MCF 10A (cell line): Measurements from ENCODE around the gene SLC25A42. TPM values are rescaled to one million over a fixed set of nuclear protein-coding genes. Genes with fewer than 3 reads are reported as not detected.
A peak's percentile ranks its signal among the peaks of the same experiment; 100 is the strongest.

ENCODE experiments used
- BruUV-seq: library from RNA; stranded (reverse); fragments of 400-500 nt; replicated peaks from 2 replicates; lab custom pipeline; 2021; lab: Mats Ljungman, UMichigan
- CTCF ChIA-PET: fragments of 300-600 bp; sonication (Branson Sonifier 250); formaldehyde crosslinking; extraction: SDS; loops from one replicate; lab custom pipeline; 2021; ENCODE audit warnings: antibody characterized with exemption, inconsistent platforms; lab: Yijun Ruan, JAX
- POLR2A ChIA-PET: fragments of 300-600, 350-650 bp; sonication (Branson Sonifier 250); formaldehyde crosslinking; extraction: SDS; loops from one replicate; lab custom pipeline; 2020; ENCODE audit warnings: antibody characterized with exemption, inconsistent platforms; lab: Yijun Ruan, JAX
- DNase-seq: peaks from one replicate; pipeline ENCODE4 v3.0.0-alpha.2; 2018; ENCODE audit not compliant: unreplicated experiment
- H3K27ac Mint-ChIP-seq: one replicate; pipeline ENCODE4 v1.8.0; 2022; ENCODE audit warnings: mild to moderate bottlenecking, low read depth, mixed read lengths; ENCODE audit not compliant: unreplicated experiment
- H3K27me3 Mint-ChIP-seq: one replicate; pipeline ENCODE4 v1.8.0; 2022; ENCODE audit warnings: mixed read lengths; ENCODE audit not compliant: insufficient read depth, unreplicated experiment
- H3K36me3 Mint-ChIP-seq: one replicate; pipeline ENCODE4 v1.8.0; 2022; ENCODE audit warnings: mild to moderate bottlenecking, moderate library complexity, mixed read lengths; ENCODE audit not compliant: insufficient read depth, unreplicated experiment
- H3K4me1 Mint-ChIP-seq: one replicate; pipeline ENCODE4 v1.8.0; 2022; ENCODE audit warnings: mixed read lengths; ENCODE audit not compliant: insufficient read depth, unreplicated experiment
- H3K4me3 Mint-ChIP-seq: one replicate; pipeline ENCODE4 v1.8.0; 2022; ENCODE audit warnings: mild to moderate bottlenecking, moderate library complexity, mixed read lengths; ENCODE audit not compliant: unreplicated experiment
- H3K9me3 Mint-ChIP-seq: one replicate; pipeline ENCODE4 v1.8.0; 2022; ENCODE audit warnings: mixed read lengths; ENCODE audit not compliant: unreplicated experiment
- CTCF ChIP-seq: fragments of 200-600 bp; IDR thresholded peaks from one replicate; pipeline ENCODE4 v1.8.0; 2022; ENCODE audit warnings: antibody characterized with exemption, mild to moderate bottlenecking; ENCODE audit not compliant: unreplicated experiment
- intact Hi-C: fragments of 100-400 bp; cut with micrococcal nuclease; formaldehyde crosslinking; loops from 2 replicates; pipeline ENCODE4 v1.14.1; 2022
- total RNA-seq: library from RNA; stranded (reverse); gene quantifications from 2 replicates; pipeline ENCODE4 v1.2.3, GENCODE V29; 2022

SLC25A42 gene
- total RNA-seq, 1 experiment from 2014 or later = 3.1 TPM

GRCh38 chr19:19053508-19054314, 10.1 kb upstream of the SLC25A42 start:
- peak; percentile 48 for DNase-seq
- CTCF ChIA-PET = interaction anchor here (0.6 to 3.2 kb wide), 11 partner anchors 9 to 420 kb away, joined by 3 to 15 read pairs (median 3); partner anchors contain the start of gene SLC25A42
- intact Hi-C loops = no loop called here

GRCh38 chr19:19054315-19054938, 9.4 kb upstream of the SLC25A42 start:
- TF ChIP-seq CTCF = no peak
- peaks cover 9% of the 10 kb centered on the region for H3K4me1 Mint-ChIP-seq
- no peak overlapping the region for H3K4me3 Mint-ChIP-seq
- POLR2A ChIA-PET = no interaction called here
- no TSS peak for BruUV-seq
- peaks cover 28% of the 10 kb centered on the region for H3K36me3 Mint-ChIP-seq
- H3K27me3 Mint-ChIP-seq = no peaks in the 10 kb centered on the region
- H3K9me3 Mint-ChIP-seq = no peaks in the 10 kb centered on the region
- intact Hi-C loops = no loop called here
- CTCF ChIA-PET = interaction anchor here (0.6 to 3.2 kb wide), 8 partner anchors 9 to 381 kb away, joined by 3 to 15 read pairs (median 4); no protein-coding TSS in a partner anchor
- no peak overlapping the region for H3K27ac Mint-ChIP-seq
- no peak for DNase-seq

More at GRCh38 chr19:19053508-19054314, 10.1 kb upstream of the SLC25A42 start:
- no peak overlapping the region for H3K27ac Mint-ChIP-seq
- peaks cover 26% of the 10 kb centered on the region for H3K36me3 Mint-ChIP-seq
- H3K27me3 Mint-ChIP-seq = no peaks in the 10 kb centered on the region
- POLR2A ChIA-PET = interaction anchor here (1.1 kb wide), 1 partner anchor 10 kb away, joined by 3 read pairs; the partner anchor contains the start of gene SLC25A42
- BruUV-seq = no TSS peak
- no peaks in the 10 kb centered on the region for H3K9me3 Mint-ChIP-seq
- peaks cover 9% of the 10 kb centered on the region for H3K4me1 Mint-ChIP-seq
- TF ChIP-seq CTCF = peak; percentile 75
- H3K4me3 Mint-ChIP-seq = no peak overlapping the region

GRCh38 chr19:19054939-19055440, 8.8 kb upstream of the SLC25A42 start:
- H3K4me1 Mint-ChIP-seq = peaks cover 9% of the 10 kb centered on the region
- no peak for TF ChIP-seq CTCF
- DNase-seq = no peak
- intact Hi-C loops = no loop called here
- H3K27ac Mint-ChIP-seq = no peak overlapping the region
- CTCF ChIA-PET = interaction anchor here (1.3 kb wide), 1 partner anchor 8 kb away, joined by 4 read pairs; no protein-coding TSS in a partner anchor
- H3K4me3 Mint-ChIP-seq = no peak overlapping the region
- H3K9me3 Mint-ChIP-seq = no peaks in the 10 kb centered on the region
- peaks cover 28% of the 10 kb centered on the region for H3K36me3 Mint-ChIP-seq
- POLR2A ChIA-PET = no interaction called here
- BruUV-seq = no TSS peak
- H3K27me3 Mint-ChIP-seq = no peaks in the 10 kb centered on the region

GRCh38 chr19:19055701-19056100, 8.1 kb upstream of the SLC25A42 start:
- no peak for TF ChIP-seq CTCF
- Mint-ChIP-seq H3K4me1 (peaks cover 6% of the 10 kb centered on the region), H3K36me3 (peaks cover 27% of the 10 kb centered on the region), H3K4me3 (no peak overlapping the region), H3K9me3 (no peaks in the 10 kb centered on the region), H3K27me3 (no peaks in the 10 kb centered on the region), H3K27ac (no peak overlapping the region)
- no peak for DNase-seq
- BruUV-seq = no TSS peak
- intact Hi-C loops = no loop called here
- POLR2A ChIA-PET = no interaction called here
- CTCF ChIA-PET = no interaction called here
